HepG2 (cell line): ENCODE results near the gene FAM111A. TPM values are rescaled to one million over a fixed set of nuclear protein-coding genes. Genes with fewer than 3 reads are reported as not detected.

Source experiments
- ADNP ChIP-seq: sonication (generic); formaldehyde crosslinking; IDR thresholded peaks from 2 replicates; pipeline ENCODE4 v1.4.0; 2020; ENCODE audit warnings: missing genetic modification reagents
- DBP ChIP-seq: sonication (generic); formaldehyde crosslinking; IDR thresholded peaks from 2 replicates; pipeline ENCODE4 v1.4.0; 2020; ENCODE audit warnings: missing genetic modification reagents; ENCODE audit errors: not compliant biosample characterization
- ESRRA ChIP-seq: sonication (generic); formaldehyde crosslinking; IDR thresholded peaks from 2 replicates; pipeline ENCODE4 v1.5.1; 2020; ENCODE audit warnings: mild to moderate bottlenecking, low read depth, missing genetic modification reagents
- HDAC2 ChIP-seq: sonication (generic); formaldehyde crosslinking; IDR thresholded peaks from 2 replicates; pipeline ENCODE4 v1.4.0; 2020; ENCODE audit warnings: missing genetic modification reagents
- KDM5B ChIP-seq: sonication (generic); formaldehyde crosslinking; IDR thresholded peaks from 2 replicates; pipeline ENCODE4 v1.4.0; 2020; ENCODE audit warnings: missing genetic modification reagents, mild to moderate bottlenecking, borderline replicate concordance
- MIXL1 ChIP-seq: IDR thresholded peaks from 2 replicates; pipeline ENCODE4 v1.6.1; 2016
- MNT ChIP-seq: fragments of 450-650 bp; IDR thresholded peaks from 2 replicates; pipeline ENCODE4 v1.6.1; 2016
- RERE ChIP-seq: IDR thresholded peaks from 2 replicates; pipeline ENCODE4 v1.6.1; 2016; ENCODE audit warnings: low read depth, missing genetic modification reagents, missing compliant biosample characterization
- RFX5 ChIP-seq: IDR thresholded peaks from 2 replicates; pipeline ENCODE4 v1.6.1; 2011; ENCODE audit warnings: low read depth, low read length, improper control_type of control experiment
- SMC3 ChIP-seq: IDR thresholded peaks from 2 replicates; pipeline ENCODE4 v1.6.1; 2011; ENCODE audit warnings: low read length, improper control_type of control experiment
- TEAD3 ChIP-seq: optimal IDR thresholded peaks from 2 replicates; pipeline ENCODE3; 2016; ENCODE audit warnings: borderline replicate concordance
- TP53 ChIP-seq: sonication (generic); formaldehyde crosslinking; conservative IDR thresholded peaks from 2 replicates; pipeline ENCODE4 v1.4.0; 2020; ENCODE audit warnings: missing genetic modification reagents
- ZNF235 ChIP-seq: sonication (generic); formaldehyde crosslinking; IDR thresholded peaks from 2 replicates; pipeline ENCODE4 v1.8.1; 2023; ENCODE audit warnings: mild to moderate bottlenecking, missing genetic modification reagents, borderline replicate concordance
- ZNF276 ChIP-seq: sonication (generic); formaldehyde crosslinking; IDR thresholded peaks from 2 replicates; pipeline ENCODE4 v1.4.0; 2020; ENCODE audit warnings: mild to moderate bottlenecking, low read depth, missing genetic modification reagents
- ZNF282 ChIP-seq: fragments of 450-650 bp; IDR thresholded peaks from 2 replicates; pipeline ENCODE4 v1.6.1; 2018; ENCODE audit not compliant: partially characterized antibody
- ZNF567 ChIP-seq: sonication (generic); formaldehyde crosslinking; IDR thresholded peaks from 2 replicates; pipeline ENCODE4 v1.8.1; 2023; ENCODE audit warnings: mild to moderate bottlenecking, missing genetic modification reagents, borderline replicate concordance
- ZNF614 ChIP-seq: IDR thresholded peaks from 2 replicates; pipeline ENCODE4 v1.6.1; 2018; ENCODE audit warnings: missing biosample characterization, missing genetic modification reagents, inconsistent platforms, borderline replicate concordance
- ZNF816 ChIP-seq: sonication (generic); formaldehyde crosslinking; IDR thresholded peaks from 2 replicates; pipeline ENCODE4 v1.8.0; 2022; ENCODE audit warnings: missing genetic modification reagents, mild to moderate bottlenecking, borderline replicate concordance
- ZNF83 ChIP-seq: sonication (generic); formaldehyde crosslinking; IDR thresholded peaks from 2 replicates; pipeline ENCODE4 v1.4.0; 2020; ENCODE audit warnings: missing genetic modification reagents, mild to moderate bottlenecking, borderline replicate concordance
- polyA plus RNA-seq, 8 experiments: library from polyadenylated mRNA; depleted of rRNA in 3 of 8; stranded (reverse) in 7 of 8; unstranded in 1 of 8; fragments of >200 nt; fragmentation: Illumina TruSeq in 4 of 8; extraction: Trizol in 4 of 8; gene quantifications; 2 replicates each; pipeline versions ENCODE4 v1.2.1 to v1.2.3, GENCODE V29; 2011 to 2016; ENCODE audit warnings: low read depth in 4 of 8, missing spikeins in 1 of 8, mixed read lengths in 1 of 8; ENCODE audit not compliant: insufficient read depth in 1 of 8
- total RNA-seq, 5 experiments: library from RNA; depleted of rRNA; stranded (reverse); fragments of >200 nt; fragmentation: Illumina TruSeq; extraction: Trizol; gene quantifications; 2 replicates each; pipeline ENCODE4 v1.2.3, GENCODE V29; 2016; ENCODE audit warnings: low read depth in 1 of 5

The FAM111A gene
- total and polyA plus RNA-seq, 2 of the 13 experiments (the other 11 are each of a cell fraction or from before 2014, with no cell fraction given), result 3.2 to 13.5 TPM

- TF ChIP-seq ZNF276 (CRISPR knock-in tag) (0 out of 2 replicates have a peak, but pooled peaks have one; percentile 59), ZNF235 (CRISPR knock-in tag) (no peak), MIXL1 (CRISPR knock-in tag) (no peak; the same call in 1 of the 2 replicates), ZNF614 (CRISPR knock-in tag) (no peak; the same call in 1 of the 2 replicates), ZNF567 (CRISPR knock-in tag) (peak; percentile 64; the same call in 1 of the 2 replicates), DBP (CRISPR knock-in tag) (no peak), SMC3 (peak; percentile 77), TP53 (CRISPR knock-in tag) (no peak), RERE (CRISPR knock-in tag) (no peak), MNT (no peak), ESRRA (CRISPR knock-in tag) (no peak; the same call in 1 of the 2 replicates), ZNF282 (no peak), HDAC2 (CRISPR knock-in tag) (no peak), ZNF83 (0 out of 2 replicates have a peak, but pooled peaks have one; percentile 69), KDM5B (CRISPR knock-in tag) (peak; percentile 51; the same call in 1 of the 2 replicates), TEAD3 (CRISPR knock-in tag) (peak; percentile 24), ADNP (0 out of 2 replicates have a peak, but pooled peaks have one; percentile 10), ZNF816 (no peak), RFX5 (no peak)
These were observed 29.1 kb downstream of the FAM111A start, which contains the start of gene DTX4 (continued) for GRCh38 chr11:59171508-59172322.
